Mammary epithelial cell (primary cell): ENCODE measurements around the gene IQGAP2.

ENCODE experiments used
- EZH2 ChIP-seq: IDR thresholded peaks from 2 replicates; pipeline ENCODE4 v1.6.1; 2012; ENCODE audit warnings: low read length, inconsistent platforms, borderline replicate concordance
- TF ChIP-seq, protein P1 (sequence below), 2 donors: IDR thresholded peaks in 1 of 2; conservative IDR thresholded peaks in 1 of 2; 2 replicates each; pipeline ENCODE4 v1.5.1; 2011 to 2012; ENCODE audit warnings: inconsistent platforms in 2 of 2, low read length in 2 of 2, mild to moderate bottlenecking in 2 of 2, control low read depth in 1 of 2, low read depth in 1 of 2; ENCODE audit not compliant: insufficient read depth in 1 of 2; ENCODE audit errors: extremely low read depth in 1 of 2

DNA sequence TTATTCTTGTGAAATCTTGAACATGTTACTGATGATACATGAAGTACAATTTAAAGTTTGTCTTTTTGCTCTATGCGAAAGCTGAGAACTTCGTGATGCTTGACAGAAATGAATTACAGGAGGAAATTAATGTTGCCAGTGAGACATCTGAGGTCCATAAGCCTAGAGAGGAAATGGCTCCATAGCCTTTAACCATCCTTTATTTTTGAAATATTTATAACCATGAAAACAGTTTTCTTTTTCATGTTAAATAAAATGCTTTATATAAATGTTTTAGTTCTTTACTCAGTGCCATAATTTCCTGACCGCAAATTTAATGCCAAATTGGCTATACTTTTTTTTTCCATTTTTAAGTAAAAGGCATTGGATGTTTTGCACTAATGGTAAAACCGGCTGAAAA lies 191.0 kb downstream of the IQGAP2 start:
- TF ChIP-seq, protein P1, sequence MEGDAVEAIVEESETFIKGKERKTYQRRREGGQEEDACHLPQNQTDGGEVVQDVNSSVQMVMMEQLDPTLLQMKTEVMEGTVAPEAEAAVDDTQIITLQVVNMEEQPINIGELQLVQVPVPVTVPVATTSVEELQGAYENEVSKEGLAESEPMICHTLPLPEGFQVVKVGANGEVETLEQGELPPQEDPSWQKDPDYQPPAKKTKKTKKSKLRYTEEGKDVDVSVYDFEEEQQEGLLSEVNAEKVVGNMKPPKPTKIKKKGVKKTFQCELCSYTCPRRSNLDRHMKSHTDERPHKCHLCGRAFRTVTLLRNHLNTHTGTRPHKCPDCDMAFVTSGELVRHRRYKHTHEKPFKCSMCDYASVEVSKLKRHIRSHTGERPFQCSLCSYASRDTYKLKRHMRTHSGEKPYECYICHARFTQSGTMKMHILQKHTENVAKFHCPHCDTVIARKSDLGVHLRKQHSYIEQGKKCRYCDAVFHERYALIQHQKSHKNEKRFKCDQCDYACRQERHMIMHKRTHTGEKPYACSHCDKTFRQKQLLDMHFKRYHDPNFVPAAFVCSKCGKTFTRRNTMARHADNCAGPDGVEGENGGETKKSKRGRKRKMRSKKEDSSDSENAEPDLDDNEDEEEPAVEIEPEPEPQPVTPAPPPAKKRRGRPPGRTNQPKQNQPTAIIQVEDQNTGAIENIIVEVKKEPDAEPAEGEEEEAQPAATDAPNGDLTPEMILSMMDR (conservative IDR thresholded peaks at IDR 0.05 in 1 of 2, IDR thresholded peaks at IDR 0.05 in 1 of 2; ENCODE audit: extremely low read depth in 1 of 2, insufficient read depth in 1 of 2, low read depth in 1 of 2, low read length in 2 of 2) = no peak
- no peak for TF ChIP-seq EZH2
